Lower lobe of right lung (tissue), 2 donors: Measurements from ENCODE around the gene GABRA6. TPM values are rescaled to one million over a fixed set of nuclear protein-coding genes. Genes with fewer than 3 reads are reported as not detected.

Source experiments
- ATAC-seq, 2 donors: fragments of 200-7000 bp; cut with Tn5 transposase; one replicate each; pipeline ENCODE4 v1.9.1; 2020 to 2022; ENCODE audit warnings: mild to moderate bottlenecking in 2 of 2, moderate library complexity in 2 of 2
- DNase-seq: peaks from one replicate; pipeline ENCODE4 v3.0.0-alpha.2; 2020
- H3K27ac ChIP-seq: fragments of 200-600 bp; one replicate; pipeline ENCODE4 v1.8.0; 2022
- H3K27me3 ChIP-seq: fragments of 200-600 bp; one replicate; pipeline ENCODE4 v1.8.0; 2022; ENCODE audit warnings: low read depth
- H3K36me3 ChIP-seq: fragments of 200-600 bp; one replicate; pipeline ENCODE4 v1.8.0; 2022; ENCODE audit warnings: mild to moderate bottlenecking
- H3K4me1 ChIP-seq: fragments of 200-600 bp; one replicate; pipeline ENCODE4 v1.8.0; 2022
- H3K4me3 ChIP-seq: fragments of 200-600 bp; one replicate; pipeline ENCODE4 v1.8.0; 2022; ENCODE audit warnings: mild to moderate bottlenecking
- H3K9me3 ChIP-seq: fragments of 200-600 bp; one replicate; pipeline ENCODE4 v1.8.0; 2022
- intact Hi-C: fragments of 100-400 bp; cut with DNase I; formaldehyde crosslinking; loops from one replicate; pipeline ENCODE4 v1.11.0; 2022
- total RNA-seq: library from RNA; stranded (reverse); fragmentation: NEBNext Ultra II Directional; extraction: Animal tissue kit (Norgen Biotek cat#: 25700); gene quantifications from one replicate; pipeline ENCODE4 v1.2.1, GENCODE V29; 2021
- TF ChIP-seq, protein P1 (sequence below): fragments of 200-600 bp; IDR thresholded peaks from one replicate; pipeline ENCODE4 v1.8.0; 2022; ENCODE audit warnings: antibody characterized with exemption, mild to moderate bottlenecking
- donor health status: DM: no; HTN: yes; CAD: no; lungs with severe emphysema.

GABRA6 gene
- total RNA-seq, 1 donor from 2014 or later: not detected

DNA sequence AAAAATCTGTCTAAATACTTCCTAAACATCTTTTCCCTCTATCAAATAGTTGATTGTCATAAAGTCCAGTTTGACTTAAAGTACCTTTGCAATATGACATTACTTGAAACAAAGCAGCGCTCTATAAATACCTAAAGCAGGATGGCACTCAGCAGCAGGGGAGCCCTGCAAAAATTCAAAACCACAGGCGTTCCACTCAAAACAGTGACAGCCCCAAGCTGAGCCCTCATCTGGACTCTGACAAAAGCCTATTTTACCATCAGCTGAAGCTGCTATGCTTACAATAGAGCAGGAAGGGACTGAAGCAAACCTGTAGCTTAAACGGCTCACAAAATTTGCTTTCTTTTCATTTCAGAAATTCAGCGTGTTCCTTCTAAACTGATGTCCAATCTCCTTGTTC, 11.5 kb downstream of the GABRA6 start:
- DNase-seq (no peak), ATAC-seq (no peak)
- TF ChIP-seq, protein P1, sequence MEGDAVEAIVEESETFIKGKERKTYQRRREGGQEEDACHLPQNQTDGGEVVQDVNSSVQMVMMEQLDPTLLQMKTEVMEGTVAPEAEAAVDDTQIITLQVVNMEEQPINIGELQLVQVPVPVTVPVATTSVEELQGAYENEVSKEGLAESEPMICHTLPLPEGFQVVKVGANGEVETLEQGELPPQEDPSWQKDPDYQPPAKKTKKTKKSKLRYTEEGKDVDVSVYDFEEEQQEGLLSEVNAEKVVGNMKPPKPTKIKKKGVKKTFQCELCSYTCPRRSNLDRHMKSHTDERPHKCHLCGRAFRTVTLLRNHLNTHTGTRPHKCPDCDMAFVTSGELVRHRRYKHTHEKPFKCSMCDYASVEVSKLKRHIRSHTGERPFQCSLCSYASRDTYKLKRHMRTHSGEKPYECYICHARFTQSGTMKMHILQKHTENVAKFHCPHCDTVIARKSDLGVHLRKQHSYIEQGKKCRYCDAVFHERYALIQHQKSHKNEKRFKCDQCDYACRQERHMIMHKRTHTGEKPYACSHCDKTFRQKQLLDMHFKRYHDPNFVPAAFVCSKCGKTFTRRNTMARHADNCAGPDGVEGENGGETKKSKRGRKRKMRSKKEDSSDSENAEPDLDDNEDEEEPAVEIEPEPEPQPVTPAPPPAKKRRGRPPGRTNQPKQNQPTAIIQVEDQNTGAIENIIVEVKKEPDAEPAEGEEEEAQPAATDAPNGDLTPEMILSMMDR: no peak
- Histone ChIP-seq H3K36me3 (no peaks in the 10 kb centered on the region), H3K27ac (no peak overlapping the region), H3K4me1 (no peaks in the 10 kb centered on the region), H3K4me3 (no peak overlapping the region), H3K27me3 (no peaks in the 10 kb centered on the region), H3K9me3 (no peaks in the 10 kb centered on the region)
- intact Hi-C loops: no loop called here

DNA sequence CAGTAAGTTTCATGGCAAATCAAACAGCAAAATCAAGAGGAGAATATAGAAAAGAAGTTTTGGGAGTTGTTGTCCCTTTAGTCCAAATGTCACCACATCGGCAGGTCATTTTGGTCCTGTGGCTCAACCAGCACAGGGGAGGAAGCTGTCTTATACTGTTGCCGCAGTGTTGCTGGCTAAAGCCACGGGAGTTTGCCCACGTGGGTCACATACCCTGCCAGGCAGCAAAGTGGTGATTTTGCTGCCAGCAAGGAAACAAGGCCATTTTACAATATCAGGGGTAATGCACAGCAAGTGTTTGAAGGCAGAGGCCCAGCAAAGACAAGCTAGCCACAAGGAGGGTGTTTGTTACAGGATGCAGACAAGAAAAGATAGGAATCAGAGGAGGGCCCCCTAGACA, 14.5 kb downstream of the GABRA6 start:
- H3K9me3 ChIP-seq: no peaks in the 10 kb centered on the region
- H3K27me3 ChIP-seq: no peaks in the 10 kb centered on the region
- DNase-seq (no peak), ATAC-seq (no peak)
- no peaks in the 10 kb centered on the region for H3K36me3 ChIP-seq
- no peak overlapping the region for H3K27ac ChIP-seq
- H3K4me1 ChIP-seq: no peaks in the 10 kb centered on the region
- H3K4me3 ChIP-seq: no peak overlapping the region
- TF ChIP-seq, protein P1: no peak
- intact Hi-C loops: no loop called here

DNA sequence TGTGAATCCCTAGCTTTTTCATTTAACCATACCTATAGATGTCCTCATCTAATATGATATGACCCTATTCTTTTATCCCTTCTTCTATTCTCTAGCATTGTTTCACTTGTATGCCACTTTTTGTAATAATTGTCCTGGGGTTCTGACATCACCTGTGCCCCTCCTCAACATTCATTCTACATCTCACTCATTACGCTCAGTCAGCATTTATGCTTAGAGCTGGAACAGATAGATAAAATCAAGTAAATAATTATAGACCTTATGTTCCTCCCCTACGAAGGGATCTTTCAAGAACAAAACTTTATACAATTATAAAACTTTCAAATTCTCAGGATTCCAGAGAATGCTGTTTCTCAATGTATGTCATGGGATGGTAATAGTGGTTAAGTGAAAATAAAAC, 18.0 kb downstream of the GABRA6 start:
- DNase-seq (no peak), ATAC-seq (no peak)
- Histone ChIP-seq H3K27ac (no peak overlapping the region), H3K9me3 (no peaks in the 10 kb centered on the region), H3K4me3 (no peak overlapping the region), H3K36me3 (no peaks in the 10 kb centered on the region), H3K4me1 (no peaks in the 10 kb centered on the region), H3K27me3 (no peaks in the 10 kb centered on the region)
- intact Hi-C loops: no loop called here
- TF ChIP-seq, protein P1: no peak

DNA sequence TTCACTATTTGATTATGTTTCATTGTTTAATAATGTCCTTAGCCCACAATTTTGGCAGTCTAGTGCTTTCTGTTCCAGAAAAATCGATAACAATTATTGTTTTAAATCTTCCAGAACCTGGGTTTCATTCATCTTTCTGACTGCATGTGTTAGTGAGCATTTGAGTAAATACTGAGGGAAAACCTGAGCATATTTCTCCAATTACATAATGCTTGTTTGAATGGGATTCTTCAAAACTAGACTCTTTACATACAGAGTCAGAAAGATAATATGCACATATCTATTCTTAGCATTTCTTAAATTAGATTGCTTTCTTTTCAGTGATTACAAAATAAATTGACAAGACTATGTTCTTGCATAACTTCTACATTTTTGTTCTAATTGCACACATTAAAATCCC, 21.9 kb downstream of the GABRA6 start:
- Histone ChIP-seq H3K27me3 (no peaks in the 10 kb centered on the region), H3K4me1 (no peaks in the 10 kb centered on the region), H3K27ac (no peak overlapping the region), H3K4me3 (no peak overlapping the region), H3K36me3 (no peaks in the 10 kb centered on the region), H3K9me3 (no peaks in the 10 kb centered on the region)
- TF ChIP-seq, protein P1: no peak
- intact Hi-C loops: no loop called here
- ATAC-seq: no peak
- DNase-seq: no peak

DNA sequence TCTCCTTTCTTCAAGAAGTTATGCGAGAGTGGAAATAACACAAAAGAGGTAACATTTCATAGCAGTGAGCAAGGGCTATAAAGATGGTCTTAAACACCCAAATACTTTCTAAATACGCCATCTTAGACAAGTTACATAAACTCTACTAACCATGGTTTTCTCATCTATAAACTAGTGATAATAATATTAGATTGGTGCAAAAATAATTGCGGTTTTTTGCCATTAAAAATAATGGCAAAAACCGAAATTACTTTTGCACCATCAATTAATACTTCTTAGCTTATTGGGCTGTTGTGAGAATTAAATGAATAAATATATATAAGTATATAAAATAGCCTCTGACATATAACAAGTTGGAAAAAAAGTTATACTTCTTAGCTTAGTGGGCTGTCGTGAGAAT, 23.7 kb downstream of the GABRA6 start:
- H3K4me3 ChIP-seq: no peak overlapping the region
- intact Hi-C loops: no loop called here
- TF ChIP-seq, protein P1: no peak
- H3K4me1 ChIP-seq: no peaks in the 10 kb centered on the region
- DNase-seq (no peak), ATAC-seq (no peak)
- no peaks in the 10 kb centered on the region for H3K36me3 ChIP-seq
- H3K27ac ChIP-seq: no peak overlapping the region
- H3K27me3 ChIP-seq: no peaks in the 10 kb centered on the region
- H3K9me3 ChIP-seq: no peaks in the 10 kb centered on the region

DNA sequence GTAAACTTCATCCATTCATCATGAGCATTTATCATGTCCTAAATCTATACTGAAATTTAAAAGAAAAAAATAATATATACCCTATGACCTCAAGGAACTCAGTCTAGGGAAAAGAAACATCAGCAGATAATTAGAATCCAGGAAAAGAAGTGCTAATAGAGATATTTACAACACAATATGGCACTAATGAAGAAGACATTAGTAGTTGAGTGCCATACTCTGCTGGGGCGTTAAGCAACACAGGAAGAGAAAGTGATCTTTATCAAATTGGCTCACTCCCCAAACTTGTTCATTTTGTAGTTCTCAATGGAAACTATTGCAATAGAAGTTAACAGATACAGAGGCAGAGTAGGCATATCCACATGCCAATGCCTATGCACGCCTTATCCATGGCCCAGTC, 27.5 kb downstream of the GABRA6 start:
- no peak overlapping the region for H3K4me3 ChIP-seq
- H3K4me1 ChIP-seq: no peaks in the 10 kb centered on the region
- ATAC-seq (no peak), DNase-seq (no peak)
- intact Hi-C loops: no loop called here
- TF ChIP-seq, protein P1: no peak
- H3K36me3 ChIP-seq: no peaks in the 10 kb centered on the region
- no peaks in the 10 kb centered on the region for H3K27me3 ChIP-seq
- no peaks in the 10 kb centered on the region for H3K9me3 ChIP-seq
- no peak overlapping the region for H3K27ac ChIP-seq
